ENCODE results near the gene PRAC1. TPM values are rescaled to one million over a fixed set of nuclear protein-coding genes. Genes with fewer than 3 reads are reported as not detected.

The PRAC1 gene
- total and polyA plus RNA-seq, 2 donors (not counting 1 experiment from before 2014, with no cell fraction given) = not detected

GRCh38 chr17:48730240-48730550 is 7.9 kb upstream of the PRAC1 start:
- TF ChIP-seq EZH2 (IDR thresholded peaks at IDR 0.05; ENCODE audit: borderline replicate concordance, insufficient read depth, low read depth, low read length, poor library complexity, severe bottlenecking) (no peak), CTCF (IDR thresholded peaks at IDR 0.05) (no peak)
- POLR2A ChIA-PET = no interaction called here
- no peak for DNase-seq
- Histone ChIP-seq H3K36me3 (replicated peaks in 1 of 2; ENCODE audit: control extremely low read depth in 1 of 2, control insufficient read depth in 1 of 2, extremely low read depth in 1 of 2, insufficient read depth in 2 of 2, low read length in 1 of 2) (no peaks in the 10 kb centered on the region), H3K79me2 (ENCODE audit: control insufficient read depth, insufficient read depth, low read length) (no peaks in the 10 kb centered on the region), H3K4me2 (replicated peaks; ENCODE audit: low read depth, low read length, poor library complexity, severe bottlenecking) (no peak overlapping the region), H3K4me3 (ENCODE audit: control extremely low read depth in 1 of 5, extremely low read depth in 1 of 5, insufficient read depth in 1 of 5, low read depth in 2 of 5, low read length in 4 of 5) (no peak overlapping the region), H3K27ac (ENCODE audit: low read length in 2 of 2) (no peak overlapping the region), H4K20me1 (ENCODE audit: control insufficient read depth, insufficient read depth, low read length, poor library complexity, severe bottlenecking) (no peaks in the 10 kb centered on the region), H3K4me1 (ENCODE audit: control insufficient read depth in 2 of 2, insufficient read depth in 2 of 2, low read length in 2 of 2) (peaks cover 35 to 62% of the 10 kb centered on the region in 2 donors), H3K9me3 (ENCODE audit: control extremely low read depth in 1 of 3, control insufficient read depth in 2 of 3, insufficient read depth in 1 of 3, low read length in 2 of 3) (peaks cover 0 to 39% (median 0%) of the 10 kb centered on the region in 3 donors), H3K27me3 (replicated peaks in 1 of 4; ENCODE audit: control extremely low read depth in 1 of 4, control insufficient read depth in 3 of 4, insufficient read depth in 4 of 4, low read length in 3 of 4) (peaks cover 0 to 92% (median 80%) of the 10 kb centered on the region in 4 experiments), H3K9ac (ENCODE audit: low read length) (no peak overlapping the region), H2AFZ (ENCODE audit: insufficient read depth, low read depth, low read length, poor library complexity, severe bottlenecking) (no peak overlapping the region)
- 53% methylated on average over 3 of the region's 3 CpGs for WGBS (ENCODE audit: insufficient coverage)
- no peaks in the 10 kb centered on the region for H3K9me3 Mint-ChIP-seq (ENCODE audit: insufficient read depth)
- H3K4me1 Mint-ChIP-seq = peaks cover 23% of the 10 kb centered on the region
- intact Hi-C loops (cut with micrococcal nuclease) = no loop called here
- peaks cover 82% of the 10 kb centered on the region for H3K27me3 Mint-ChIP-seq
- no peak overlapping the region for H3K27ac Mint-ChIP-seq
- ATAC-seq (ENCODE audit: low read depth) = no peak
- H3K4me3 Mint-ChIP-seq = no peak overlapping the region
- CTCF ChIA-PET = interaction anchor here (0.6 kb wide), 1 partner anchor 301 kb away, joined by 4 read pairs; no protein-coding TSS in a partner anchor

GRCh38 chr17:48729335-48730239 is 7.3 kb upstream of the PRAC1 start:
- ATAC-seq (ENCODE audit: low read depth) (no peak), DNase-seq (peak; percentile 25)
- no peak overlapping the region for H3K4me3 ChIP-seq (ENCODE audit: control extremely low read depth in 1 of 5, extremely low read depth in 1 of 5, insufficient read depth in 1 of 5, low read depth in 2 of 5, low read length in 4 of 5)
- peak overlapping the region; percentile 65 for H3K4me2 ChIP-seq (replicated peaks; ENCODE audit: low read depth, low read length, poor library complexity, severe bottlenecking)
- 10% methylated on average over 17 of the region's 19 CpGs for WGBS (ENCODE audit: insufficient coverage)
- H3K27ac ChIP-seq (ENCODE audit: low read length in 2 of 2) = no peak overlapping the region
- H3K4me1 ChIP-seq (ENCODE audit: control insufficient read depth in 2 of 2, insufficient read depth in 2 of 2, low read length in 2 of 2) = peaks cover 41 to 65% of the 10 kb centered on the region in 2 donors
- H3K79me2 ChIP-seq (ENCODE audit: control insufficient read depth, insufficient read depth, low read length) = no peaks in the 10 kb centered on the region
- Mint-ChIP-seq H3K27ac (no peak overlapping the region), H3K4me1 (peaks cover 29% of the 10 kb centered on the region), H3K4me3 (peak overlapping the region; percentile 7), H3K27me3 (peaks cover 82% of the 10 kb centered on the region), H3K9me3 (ENCODE audit: insufficient read depth) (no peaks in the 10 kb centered on the region)
- H4K20me1 ChIP-seq (ENCODE audit: control insufficient read depth, insufficient read depth, low read length, poor library complexity, severe bottlenecking) = no peaks in the 10 kb centered on the region
- CTCF ChIA-PET = interaction anchor here (0.6 to 1.5 kb wide), 2 partner anchors 11 to 301 kb away, joined by 3 to 4 read pairs; no protein-coding TSS in a partner anchor
- intact Hi-C loops (cut with micrococcal nuclease) = loop anchor here (5.0 to 10.0 kb wide), 2 partner anchors 132 to 265 kb away; partner anchors contain the start of gene IGF2BP1
- no peak overlapping the region for H2AFZ ChIP-seq (ENCODE audit: insufficient read depth, low read depth, low read length, poor library complexity, severe bottlenecking)
- peaks cover 0 to 45% (median 0%) of the 10 kb centered on the region in 3 donors for H3K9me3 ChIP-seq (ENCODE audit: control extremely low read depth in 1 of 3, control insufficient read depth in 2 of 3, insufficient read depth in 1 of 3, low read length in 2 of 3)
- H3K9ac ChIP-seq (ENCODE audit: low read length) = no peak overlapping the region
- H3K36me3 ChIP-seq (replicated peaks in 1 of 2; ENCODE audit: control extremely low read depth in 1 of 2, control insufficient read depth in 1 of 2, extremely low read depth in 1 of 2, insufficient read depth in 2 of 2, low read length in 1 of 2) = no peaks in the 10 kb centered on the region
- POLR2A ChIA-PET = no interaction called here
- peaks cover 0 to 92% (median 81%) of the 10 kb centered on the region in 4 experiments for H3K27me3 ChIP-seq (replicated peaks in 1 of 4; ENCODE audit: control extremely low read depth in 1 of 4, control insufficient read depth in 3 of 4, insufficient read depth in 4 of 4, low read length in 3 of 4)
- TF ChIP-seq EZH2 (IDR thresholded peaks at IDR 0.05; ENCODE audit: borderline replicate concordance, insufficient read depth, low read depth, low read length, poor library complexity, severe bottlenecking) (peak; percentile 58), CTCF (IDR thresholded peaks at IDR 0.05) (no peak)
